ENCODE measurements around the gene NOTCH2. TPM values are rescaled to one million over a fixed set of nuclear protein-coding genes. Genes with fewer than 3 reads are reported as not detected.

The NOTCH2 gene
- total RNA-seq, 1 experiment from 2014 or later: 61.5 TPM

- POLR2A ChIA-PET (ENCODE audit: unreplicated experiment): no interaction called here
- H3K27me3 ChIP-seq (ENCODE audit: low read length): no peaks in the 10 kb centered on the region
- peak; percentile 63 for ATAC-seq
- no peaks in the 10 kb centered on the region for H3K79me2 ChIP-seq (ENCODE audit: low read length)
- no peaks in the 10 kb centered on the region for H3F3A ChIP-seq (ENCODE audit: low read length, unreplicated experiment)
- no peak overlapping the region for H3K9ac ChIP-seq (ENCODE audit: low read length)
- no peak overlapping the region for H3K4me3 ChIP-seq (ENCODE audit: low read length)
- H3K9me3 ChIP-seq (ENCODE audit: low read length): no peaks in the 10 kb centered on the region
- peak; percentile 92 for DNase-seq
- TF ChIP-seq EZH2phosphoT487 (IDR thresholded peaks at IDR 0.05; ENCODE audit: borderline replicate concordance, low read length) (no peak), CTCF (conservative IDR thresholded peaks at IDR 0.05; ENCODE audit: low read depth, low read length) (peak; percentile 97), EZH2 (IDR thresholded peaks at IDR 0.05; ENCODE audit: low read length, unreplicated experiment) (no peak)
- no peak overlapping the region for H3K27ac ChIP-seq (ENCODE audit: low read length)
- CTCF ChIA-PET: interaction anchor here (0.9 kb wide), 1 partner anchor 74 kb away, joined by 5 read pairs; no protein-coding TSS in a partner anchor
- peaks cover 17% of the 10 kb centered on the region for H3K4me1 ChIP-seq (ENCODE audit: insufficient read depth, low read length)
- H3K9me2 ChIP-seq (replicated peaks; ENCODE audit: low read length): no peaks in the 10 kb centered on the region
- intact Hi-C loops (cut with micrococcal nuclease): loop anchor here (1.0 to 10.0 kb wide), 4 partner anchors 62 to 274 kb away; no protein-coding TSS in a partner anchor
- H2AFZ ChIP-seq (ENCODE audit: low read length): peak overlapping the region; percentile 78
- no TSS peak for BruUV-seq (replicated peaks)
- H3K4me2 ChIP-seq (ENCODE audit: low read length): peak overlapping the region; percentile 62
- H3K36me3 ChIP-seq (ENCODE audit: low read depth, low read length): no peaks in the 10 kb centered on the region
- H4K20me1 ChIP-seq (ENCODE audit: low read length): no peaks in the 10 kb centered on the region
Observed at GRCh38 chr1:119870917-119871596, 198.4 kb downstream of the NOTCH2 start.

- POLR2A ChIA-PET (ENCODE audit: unreplicated experiment): no interaction called here
Observed at GRCh38 chr1:119869995-119870394, 199.5 kb downstream of the NOTCH2 start.

More at GRCh38 chr1:119869995-119870394, 199.5 kb downstream of the NOTCH2 start:
- TF ChIP-seq EZH2 (IDR thresholded peaks at IDR 0.05; ENCODE audit: low read length, unreplicated experiment): no peak
- TF ChIP-seq CTCF (conservative IDR thresholded peaks at IDR 0.05; ENCODE audit: low read depth, low read length): no peak
- no peak for TF ChIP-seq EZH2phosphoT487 (IDR thresholded peaks at IDR 0.05; ENCODE audit: borderline replicate concordance, low read length)
- no peaks in the 10 kb centered on the region for H3K27me3 ChIP-seq (ENCODE audit: low read length)
- H3K4me3 ChIP-seq (ENCODE audit: low read length): no peak overlapping the region
- no peaks in the 10 kb centered on the region for H3K36me3 ChIP-seq (ENCODE audit: low read depth, low read length)
- no peak overlapping the region for H3K27ac ChIP-seq (ENCODE audit: low read length)
- no peak overlapping the region for H3K9ac ChIP-seq (ENCODE audit: low read length)
- ATAC-seq (no peak), DNase-seq (no peak)
- H3F3A ChIP-seq (ENCODE audit: low read length, unreplicated experiment): no peaks in the 10 kb centered on the region
- CTCF ChIA-PET: interaction anchor here (1.4 kb wide), 1 partner anchor 61 kb away, joined by 4 read pairs; no protein-coding TSS in a partner anchor
- no peak overlapping the region for H3K4me2 ChIP-seq (ENCODE audit: low read length)
- H4K20me1 ChIP-seq (ENCODE audit: low read length): no peaks in the 10 kb centered on the region
- H3K4me1 ChIP-seq (ENCODE audit: insufficient read depth, low read length): peaks cover 17% of the 10 kb centered on the region
- no TSS peak for BruUV-seq (replicated peaks)
- intact Hi-C loops (cut with micrococcal nuclease): loop anchor here (2.0 to 10.0 kb wide), 3 partner anchors 77 to 275 kb away; no protein-coding TSS in a partner anchor
- no peak overlapping the region for H2AFZ ChIP-seq (ENCODE audit: low read length)
- no peaks in the 10 kb centered on the region for H3K9me3 ChIP-seq (ENCODE audit: low read length)
- no peaks in the 10 kb centered on the region for H3K79me2 ChIP-seq (ENCODE audit: low read length)
- no peaks in the 10 kb centered on the region for H3K9me2 ChIP-seq (replicated peaks; ENCODE audit: low read length)

All from PC-3 (cell line).